NT2/D1 (cell line): ENCODE measurements around the gene PRPF4.

Experiments
- SUZ12 ChIP-seq: IDR thresholded peaks from 2 replicates; pipeline ENCODE4 v1.6.1; 2011; ENCODE audit not compliant: insufficient read length, insufficient read depth; ENCODE audit errors: extremely low read depth
- YY1 ChIP-seq: IDR thresholded peaks from 2 replicates; pipeline ENCODE4 v1.6.1; 2011; ENCODE audit not compliant: insufficient read length, insufficient read depth
- ZNF274 ChIP-seq: IDR thresholded peaks from 2 replicates; pipeline ENCODE4 v1.6.1; 2011; ENCODE audit warnings: mild to moderate bottlenecking, low read depth, low read length

- TF ChIP-seq ZNF274 (no peak), YY1 (no peak), SUZ12 (no peak)
These were observed 64.7 kb downstream of the PRPF4 start, which contains the start of gene WDR31 for GRCh38 chr9:113340011-113340699.
